Measurements from ENCODE around the gene UGT1A6. TPM values are rescaled to one million over a fixed set of nuclear protein-coding genes. Genes with fewer than 3 reads are reported as not detected.
"Not testable (repeated sequence)": the region's sequence is repeated elsewhere in the genome, so short reads cannot be mapped to it uniquely, and the experiment has no call there.

UGT1A6 gene
- total RNA-seq, 2 donors from 2014 or later = not detected

GRCh38 chr2:233681521-233682099 is 11.1 kb upstream of the UGT1A6 start, which contains the start of gene UGT1A7:
Gene UGT1A7, plus strand, starts transcription at chr2:233681901. Its CDS starts 37 bp downstream, at chr2:233681938.
- intact Hi-C loops (cut with DNase I) = no loop called here
- DNase-seq (no peak), ATAC-seq (no peak)

DNA sequence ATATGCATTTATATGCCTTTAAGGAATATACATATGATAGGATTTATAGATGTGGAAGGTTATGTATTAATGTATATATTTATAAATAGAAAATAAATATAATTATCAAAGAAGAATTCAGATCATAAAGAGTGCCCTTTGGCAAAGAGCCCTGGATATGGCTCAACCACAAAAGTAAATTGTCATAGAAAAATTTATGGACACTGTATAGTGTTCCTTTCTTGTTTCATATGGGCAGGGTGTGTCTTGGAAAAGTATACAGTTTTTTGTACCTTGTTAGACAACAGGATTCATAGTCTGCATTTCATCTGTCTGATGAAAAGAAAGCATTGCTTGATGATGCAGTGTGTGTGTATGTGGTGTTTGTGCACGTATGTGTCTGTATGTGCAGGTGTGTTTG is 8.1 kb upstream of the UGT1A6 start:
- ATAC-seq (no peak), DNase-seq (no peak)
- intact Hi-C loops (cut with DNase I) = no loop called here

GRCh38 chr2:233686928-233687327 is 5.8 kb upstream of the UGT1A6 start:
- intact Hi-C loops (cut with DNase I) = no loop called here
- no peak for ATAC-seq
- DNase-seq = no peak

GRCh38 chr2:233688341-233688740 is 4.3 kb upstream of the UGT1A6 start:
- ATAC-seq (no peak), DNase-seq (no peak)
- intact Hi-C loops (cut with DNase I) = no loop called here

- DNase-seq (no peak), ATAC-seq (no peak)
- intact Hi-C loops (cut with DNase I) = no loop called here
Measured at GRCh38 chr2:233689031-233689430, 3.7 kb upstream of the UGT1A6 start.

DNA sequence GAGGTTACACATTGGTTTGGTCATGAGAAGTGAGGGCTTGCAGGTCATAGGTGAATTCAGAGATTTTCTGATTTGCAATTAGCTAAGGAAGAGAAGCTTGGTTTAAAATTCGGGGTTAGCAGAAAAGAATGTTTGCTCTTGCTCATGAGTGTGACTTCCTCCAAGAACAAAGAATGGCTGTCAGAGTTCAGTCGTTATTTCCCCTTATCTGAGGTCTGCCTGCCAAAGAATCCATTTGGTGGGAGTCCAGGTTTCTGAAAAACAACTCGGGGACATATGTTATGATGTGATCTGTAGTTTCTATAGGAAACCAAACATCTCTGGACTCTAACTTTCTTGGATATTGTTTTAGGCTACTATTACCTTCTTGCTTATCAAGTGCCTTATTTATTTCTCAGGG is 3.2 kb upstream of the UGT1A6 start:
- intact Hi-C loops (cut with DNase I) = no loop called here
- no peak for ATAC-seq
- DNase-seq = no peak

DNA sequence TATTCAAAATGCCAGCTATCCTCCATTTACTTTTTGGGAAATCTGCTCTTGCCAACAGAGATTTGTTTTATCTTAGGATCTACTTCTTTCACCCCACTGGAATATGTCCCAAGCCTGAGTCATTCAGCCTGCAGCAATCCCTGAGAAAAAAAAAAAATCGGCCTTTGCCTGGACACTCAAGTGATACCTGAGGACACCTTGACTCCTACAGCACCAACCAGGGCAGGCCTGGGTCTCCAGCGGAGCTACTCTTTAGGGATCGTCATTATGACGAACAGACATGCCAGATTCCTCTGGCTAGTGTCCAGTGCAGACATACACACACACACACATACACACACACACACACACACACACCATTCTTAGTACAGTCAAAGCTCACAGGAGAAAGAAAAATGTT is 2.2 kb upstream of the UGT1A6 start:
- DNase-seq (no peak), ATAC-seq (no peak)
- intact Hi-C loops (cut with DNase I) = no loop called here

DNA sequence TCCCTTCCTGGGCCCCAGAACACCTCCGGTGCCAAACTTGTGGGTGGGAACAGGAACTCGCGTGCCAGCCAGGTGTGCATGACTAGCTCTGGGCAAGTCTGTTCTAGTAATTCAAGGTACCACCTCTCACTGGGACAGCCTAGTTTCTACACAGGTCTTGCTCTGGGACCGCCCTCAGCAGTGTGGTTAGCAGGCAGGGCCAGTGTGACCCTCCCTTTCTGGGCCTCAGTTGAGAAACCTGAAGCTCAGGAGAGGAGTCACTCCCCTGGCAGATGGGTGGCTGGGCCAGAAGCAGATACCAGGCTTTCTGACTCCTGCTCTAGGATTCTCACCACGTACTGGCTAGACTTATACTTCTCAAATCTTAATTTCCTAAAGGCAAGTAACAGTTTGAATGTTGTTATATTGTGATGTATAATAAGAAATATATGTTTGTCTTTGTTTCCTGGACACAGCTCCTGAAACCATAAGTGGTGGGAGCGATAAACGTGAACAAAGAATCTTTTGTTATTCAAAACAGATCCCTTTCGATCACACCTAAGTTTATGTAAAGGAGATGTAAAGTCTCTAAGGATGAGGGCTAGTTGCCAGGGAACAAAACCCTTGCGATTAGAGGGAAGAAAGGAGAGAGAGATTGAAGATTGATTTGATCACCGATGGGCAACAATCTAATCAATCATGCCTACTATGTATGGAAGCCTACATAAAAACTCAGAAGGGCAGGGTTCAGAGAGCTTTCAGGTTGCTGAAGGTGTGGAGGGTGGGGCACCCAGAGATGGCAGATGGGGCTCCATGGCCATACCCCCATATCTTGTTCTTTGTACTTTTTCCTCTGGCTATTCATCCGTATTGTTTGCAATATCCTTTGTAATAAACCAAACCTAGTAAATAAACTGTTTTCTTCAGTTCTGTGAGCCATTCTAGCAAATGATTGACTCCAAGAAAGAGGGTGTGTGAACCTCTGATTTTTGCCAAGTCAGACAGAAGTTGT is 952 bp upstream of the UGT1A6 start:
- no peak for DNase-seq
- no peak for ATAC-seq

GRCh38 chr2:233693963-233694362 is 1.3 kb downstream of the UGT1A6 start:
- ATAC-seq = no peak
- no peak for DNase-seq
- intact Hi-C loops (cut with DNase I) = no loop called here

More for the DNA sequence above, 952 bp upstream of the UGT1A6 start:
- intact Hi-C loops (cut with DNase I) = no loop called here

GRCh38 chr2:233698740-233699139 is 6.0 kb downstream of the UGT1A6 start:
- ATAC-seq (no peak), DNase-seq (no peak)
- intact Hi-C loops (cut with DNase I) = no loop called here

DNA sequence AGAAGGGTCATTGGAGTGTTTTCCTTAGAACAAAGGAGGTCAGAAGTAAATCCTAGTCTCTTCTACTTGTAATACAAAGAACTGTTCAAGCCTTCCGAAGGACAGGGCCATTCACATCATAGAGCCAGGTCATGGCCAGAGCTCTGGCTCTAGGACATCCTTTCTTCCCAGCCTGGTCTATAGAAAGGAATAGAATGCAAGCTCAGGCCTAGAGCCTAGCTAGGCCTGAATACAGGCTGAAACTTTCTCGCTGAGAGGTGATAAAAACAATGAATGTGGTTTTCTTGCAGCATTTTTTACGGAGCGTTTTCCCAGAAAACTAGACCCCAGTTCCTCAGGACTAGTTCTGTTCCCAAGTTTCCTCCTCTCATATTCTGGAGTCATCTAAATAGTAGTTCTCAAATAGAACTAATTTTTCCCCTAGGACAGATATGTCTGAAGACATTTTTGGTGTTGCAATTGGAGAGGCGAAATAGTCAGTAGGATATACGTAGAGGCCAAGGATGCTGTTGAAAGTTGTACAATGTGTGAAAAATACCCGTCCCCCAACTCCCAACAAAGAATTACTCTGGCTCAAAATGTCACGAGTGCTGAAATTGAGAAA is 6.8 kb downstream of the UGT1A6 start:
- intact Hi-C loops (cut with DNase I) = no loop called here
- ATAC-seq (no peak), DNase-seq (no peak)

- ATAC-seq = peak in 1 of 2 donors; percentile 44
Measured at GRCh38 chr2:233700028-233700635, 7.4 kb downstream of the UGT1A6 start.

GRCh38 chr2:233700842-233701241 is 8.2 kb downstream of the UGT1A6 start:
- DNase-seq; intact Hi-C loops (cut with DNase I); ATAC-seq: not testable (repeated sequence)

More at GRCh38 chr2:233700028-233700635, 7.4 kb downstream of the UGT1A6 start:
- DNase-seq = no peak
- intact Hi-C loops (cut with DNase I) = no loop called here

DNA sequence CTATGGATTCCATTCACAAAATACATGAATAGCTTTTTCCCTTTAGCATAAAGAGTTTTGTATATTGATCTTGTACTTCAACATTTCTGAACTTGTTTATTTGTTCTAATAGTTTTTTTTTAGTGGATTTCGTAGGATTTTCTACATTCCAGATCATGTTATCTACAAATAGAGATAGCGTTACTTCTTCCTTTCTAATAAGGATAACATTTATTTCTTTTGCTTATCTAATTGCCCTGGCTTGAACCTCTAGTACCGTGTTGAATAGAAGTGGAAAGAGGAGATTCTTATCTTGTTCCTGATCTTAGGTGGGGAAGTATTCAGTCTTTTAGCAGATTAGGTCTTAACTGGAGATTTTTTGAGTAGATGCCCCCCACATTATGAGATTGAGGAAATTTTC is 9.5 kb downstream of the UGT1A6 start:
- intact Hi-C loops (cut with DNase I) = no loop called here
- ATAC-seq = no peak
- no peak for DNase-seq

DNA sequence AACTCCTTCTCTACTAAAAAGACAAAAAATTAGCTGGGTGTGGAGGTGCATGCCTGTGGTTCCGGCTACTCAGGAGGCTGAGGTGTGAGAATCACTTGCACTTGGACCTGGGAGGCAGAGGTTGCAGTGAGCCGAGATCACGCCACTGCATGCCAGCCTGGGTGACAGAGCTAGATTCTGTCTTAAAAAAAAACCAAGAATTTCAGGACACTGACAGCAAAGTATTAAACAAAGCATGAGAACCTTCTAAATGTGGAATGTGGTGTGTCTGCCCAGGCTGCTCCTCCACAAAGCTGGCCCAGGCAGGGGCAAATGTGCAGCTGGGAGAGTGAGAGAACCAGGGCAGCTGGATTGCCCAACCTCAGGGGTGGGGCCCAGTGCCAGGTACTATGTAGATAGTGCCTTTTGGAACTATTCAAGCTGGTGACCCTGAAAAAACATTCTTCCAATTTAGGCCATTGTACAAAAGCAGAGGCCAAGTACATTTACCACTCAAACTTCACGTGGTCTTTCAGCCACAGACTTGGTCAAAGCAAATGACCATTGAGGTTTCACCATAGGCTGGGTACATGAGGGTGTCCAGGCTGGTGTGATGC is 13.3 kb downstream of the UGT1A6 start:
- DNase-seq = no peak
- intact Hi-C loops (cut with DNase I) = no loop called here
- peak in 1 of 2 donors; percentile 75 for ATAC-seq

DNA sequence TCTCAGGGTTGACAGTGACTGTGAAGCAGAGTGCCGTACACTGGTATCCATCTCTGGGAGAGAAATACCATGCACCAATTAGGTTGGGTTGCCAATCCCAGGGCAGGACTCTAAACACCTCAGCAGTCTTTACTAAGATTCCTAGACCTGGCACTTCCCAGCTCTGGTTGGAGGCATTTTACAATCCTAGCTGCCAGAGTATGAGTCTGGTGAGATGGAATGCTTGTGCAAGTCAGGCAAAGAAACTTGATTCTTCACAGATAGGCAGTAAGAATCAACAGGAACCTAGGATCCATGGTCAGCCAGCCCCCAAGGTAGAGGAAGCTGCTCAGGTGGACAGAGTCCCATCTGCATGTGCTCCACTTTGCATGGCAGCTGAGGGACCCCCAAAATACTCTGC is 14.0 kb downstream of the UGT1A6 start:
- ATAC-seq = peak in 1 of 2 donors; percentile 78
- intact Hi-C loops (cut with DNase I) = no loop called here
- no peak for DNase-seq

DNA sequence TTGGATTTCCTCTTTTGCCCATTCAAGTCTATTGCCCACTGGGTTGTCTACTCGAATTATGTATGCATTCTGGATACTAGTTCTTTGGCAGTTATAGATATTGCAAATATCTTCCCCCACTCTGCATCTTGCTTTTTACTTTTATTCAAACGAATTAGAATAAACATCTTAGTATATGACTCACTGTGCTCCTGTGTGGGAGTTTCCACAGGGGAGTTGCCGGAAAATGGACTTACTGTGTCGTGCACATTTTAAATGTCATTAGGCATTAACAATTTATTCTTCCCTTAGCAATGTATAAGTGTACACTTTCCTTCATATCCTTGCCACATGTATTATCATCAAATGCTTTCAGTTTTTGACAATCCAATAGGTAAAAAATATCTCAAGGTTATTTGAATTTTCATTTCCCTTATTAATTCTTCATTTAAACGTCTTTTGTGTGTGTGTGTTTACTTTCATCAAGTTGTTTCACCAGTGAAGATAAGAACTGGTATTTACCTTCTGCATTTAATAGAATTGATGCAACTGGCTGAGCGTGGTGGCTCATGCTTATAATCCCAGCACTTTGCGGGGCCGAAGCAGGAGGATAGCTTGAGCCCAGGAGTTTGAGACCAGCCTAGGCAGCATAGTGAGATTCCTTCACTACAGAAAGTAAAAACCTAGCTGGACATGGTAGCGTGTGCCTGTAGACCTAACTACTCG is 15.4 kb downstream of the UGT1A6 start:
- intact Hi-C loops (cut with DNase I) = no loop called here
- DNase-seq = no peak
- ATAC-seq = no peak

DNA sequence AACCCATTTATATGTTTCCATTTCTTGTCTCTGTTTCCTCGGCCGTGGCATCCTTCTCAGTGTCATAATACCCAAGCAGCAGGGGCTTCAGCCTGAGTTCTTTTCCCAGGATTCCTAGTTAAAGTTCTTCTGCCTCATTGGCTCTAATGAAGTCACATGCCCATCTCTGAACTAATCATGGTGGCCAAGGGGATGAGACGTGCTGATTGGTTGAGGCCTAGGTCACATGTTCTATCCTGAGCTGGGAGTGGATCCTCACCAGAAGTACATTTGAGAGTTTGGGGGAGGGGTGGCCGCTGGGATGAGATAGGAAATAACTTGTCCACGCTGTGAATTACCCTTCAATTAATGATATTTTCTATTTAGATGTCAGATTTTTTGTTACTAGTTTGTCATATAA is 16.3 kb downstream of the UGT1A6 start:
- intact Hi-C loops (cut with DNase I) = no loop called here
- DNase-seq (no peak), ATAC-seq (no peak)
